Lung (tissue), 12 donors: Measurements from ENCODE around the gene XYLT1. TPM values are rescaled to one million over a fixed set of nuclear protein-coding genes. Genes with fewer than 3 reads are reported as not detected.

Experiments used
- ATAC-seq: fragments of 200-7000 bp; cut with Tn5 transposase; one replicate; pipeline ENCODE4 v1.9.1; 2020; ENCODE audit warnings: moderate number of reproducible peaks; ENCODE audit not compliant: insufficient read depth, low FRiP score
- DNase-seq, 3 donors: peaks; one replicate each; pipeline ENCODE4 v3.0.0-alpha.2; 2013 to 2017
- H3K27ac ChIP-seq, 2 donors: one replicate each; pipeline ENCODE4 v1.5.1; 2013; ENCODE audit warnings: mild to moderate bottlenecking in 2 of 2, moderate library complexity in 2 of 2, control low read depth in 1 of 2, inconsistent platforms in 1 of 2, low read depth in 1 of 2, low read length in 1 of 2
- H3K27me3 ChIP-seq, 3 donors: one replicate each; pipeline ENCODE4 v1.5.1; 2013; ENCODE audit warnings: low read length in 2 of 3; ENCODE audit not compliant: control insufficient read depth in 3 of 3, insufficient read depth in 3 of 3
- H3K36me3 ChIP-seq, 4 donors: one replicate each; pipeline ENCODE4 v1.5.1; 2013; ENCODE audit warnings: low read length in 4 of 4, mild to moderate bottlenecking in 1 of 4, moderate library complexity in 1 of 4; ENCODE audit not compliant: control insufficient read depth in 4 of 4, insufficient read depth in 4 of 4
- H3K4me1 ChIP-seq, 5 donors: one replicate each; pipeline ENCODE4 v1.5.1; 2013; ENCODE audit warnings: low read length in 5 of 5, mild to moderate bottlenecking in 2 of 5, moderate library complexity in 1 of 5; ENCODE audit not compliant: control insufficient read depth in 5 of 5, insufficient read depth in 5 of 5
- H3K4me3 ChIP-seq: one replicate; pipeline ENCODE4 v1.5.1; 2013; ENCODE audit warnings: mild to moderate bottlenecking, control low read depth, moderate library complexity
- H3K9ac ChIP-seq, 2 donors: one replicate each; pipeline ENCODE4 v1.5.1; 2013; ENCODE audit warnings: low read length in 2 of 2, control low read depth in 1 of 2; ENCODE audit not compliant: insufficient read depth in 1 of 2
- H3K9me3 ChIP-seq, 4 donors: one replicate each; pipeline ENCODE4 v1.5.1; 2013; ENCODE audit warnings: low read length in 3 of 4, mild to moderate bottlenecking in 1 of 4, moderate library complexity in 1 of 4; ENCODE audit not compliant: control insufficient read depth in 4 of 4, insufficient read depth in 3 of 4
- WGBS, 2 donors: extraction: QIAGEN DNeasy Blood & Tissue Kit; methylation state at CpG; one replicate each; pipeline ENCODE4 v1.1.7; 2013; 5-methylcytosine and 5-hydroxymethylcytosine counted together
- polyA plus RNA-seq, 2 donors: library from polyadenylated mRNA; stranded (reverse); fragments of 200-250 nt; gene quantifications; one replicate each; pipeline ENCODE4 v1.2.1, GENCODE V29; 2013
- total RNA-seq, 2 donors: library from RNA; depleted of rRNA in 1 of 2; stranded (reverse); fragments of >200 nt in 1 of 2; gene quantifications; one replicate each; pipeline ENCODE4 v1.2.1, GENCODE V29; 2014 to 2021
- TF ChIP-seq, protein P1 (sequence below): IDR thresholded peaks from 2 replicates; pipeline ENCODE4 v1.5.1; 2012; ENCODE audit warnings: mild to moderate bottlenecking; ENCODE audit errors: control extremely low read depth, extremely low read depth
- donor health status: control.
- donor health status: control.
- donor health status: Bipolar disorder and iron deficiency.
- donor health status: healthy.
- donor health status: DM: yes; HTN: yes; CAD: no.

XYLT1 gene
- total and polyA plus RNA-seq, 4 donors = 1.4 to 11.5 (median 6.9) TPM

DNA sequence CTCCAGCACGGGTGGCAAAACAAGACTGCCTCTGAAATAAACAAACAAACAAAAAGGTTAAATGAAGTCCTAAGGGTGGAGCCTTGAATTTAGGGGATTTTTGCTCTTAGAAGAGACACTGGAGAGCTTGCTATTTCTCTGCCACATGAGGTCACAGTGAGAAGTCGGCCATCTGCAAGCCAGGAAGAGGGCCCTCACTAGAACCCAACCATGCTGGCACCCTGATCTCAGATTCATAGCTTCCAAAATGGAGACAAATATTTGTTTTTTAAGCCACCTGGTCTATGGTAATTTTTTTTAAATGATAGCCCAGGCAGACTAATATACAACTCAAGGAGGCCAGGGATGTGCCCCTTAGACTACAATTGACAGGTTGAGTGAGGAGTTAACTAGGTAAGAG is 255.5 kb downstream of the XYLT1 start:
- DNase-seq (no peak), ATAC-seq (no peak)
- WGBS, 2 donors = 89 to 94% methylated on average over 2 of the region's 2 CpGs
- no peak overlapping the region for H3K4me3 ChIP-seq
- H3K9me3 ChIP-seq = peaks cover 0 to 4% (median 2%) of the 10 kb centered on the region in 4 donors
- TF ChIP-seq, protein P1, sequence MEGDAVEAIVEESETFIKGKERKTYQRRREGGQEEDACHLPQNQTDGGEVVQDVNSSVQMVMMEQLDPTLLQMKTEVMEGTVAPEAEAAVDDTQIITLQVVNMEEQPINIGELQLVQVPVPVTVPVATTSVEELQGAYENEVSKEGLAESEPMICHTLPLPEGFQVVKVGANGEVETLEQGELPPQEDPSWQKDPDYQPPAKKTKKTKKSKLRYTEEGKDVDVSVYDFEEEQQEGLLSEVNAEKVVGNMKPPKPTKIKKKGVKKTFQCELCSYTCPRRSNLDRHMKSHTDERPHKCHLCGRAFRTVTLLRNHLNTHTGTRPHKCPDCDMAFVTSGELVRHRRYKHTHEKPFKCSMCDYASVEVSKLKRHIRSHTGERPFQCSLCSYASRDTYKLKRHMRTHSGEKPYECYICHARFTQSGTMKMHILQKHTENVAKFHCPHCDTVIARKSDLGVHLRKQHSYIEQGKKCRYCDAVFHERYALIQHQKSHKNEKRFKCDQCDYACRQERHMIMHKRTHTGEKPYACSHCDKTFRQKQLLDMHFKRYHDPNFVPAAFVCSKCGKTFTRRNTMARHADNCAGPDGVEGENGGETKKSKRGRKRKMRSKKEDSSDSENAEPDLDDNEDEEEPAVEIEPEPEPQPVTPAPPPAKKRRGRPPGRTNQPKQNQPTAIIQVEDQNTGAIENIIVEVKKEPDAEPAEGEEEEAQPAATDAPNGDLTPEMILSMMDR = no peak
- H3K4me1 ChIP-seq = no peaks in the 10 kb centered on the region
- H3K27ac ChIP-seq = no peak overlapping the region
- no peaks in the 10 kb centered on the region for H3K27me3 ChIP-seq
- peaks cover 0 to 5% (median 0%) of the 10 kb centered on the region in 4 donors for H3K36me3 ChIP-seq
- no peak overlapping the region for H3K9ac ChIP-seq

DNA sequence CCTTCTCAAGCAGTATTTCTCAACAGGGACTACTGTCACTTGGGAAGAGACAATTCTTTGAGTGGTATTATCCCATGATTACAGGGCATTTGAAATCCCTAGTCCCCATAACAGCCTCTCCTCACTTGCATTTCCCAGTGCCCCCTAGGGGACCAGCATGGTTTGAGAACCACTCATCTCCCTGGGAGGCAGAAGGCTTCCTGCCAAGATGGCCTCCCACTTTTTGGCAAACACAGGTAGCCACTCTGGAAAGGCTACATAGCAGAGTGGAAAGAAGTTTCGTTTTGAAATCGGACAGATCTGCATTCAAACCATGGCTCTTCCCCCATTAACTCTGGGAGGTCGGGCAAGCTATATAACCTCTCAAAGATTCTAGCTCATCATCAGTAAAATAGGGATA is 256.8 kb downstream of the XYLT1 start:
- Histone ChIP-seq H3K27ac (no peak overlapping the region), H3K4me1 (no peaks in the 10 kb centered on the region), H3K4me3 (no peak overlapping the region), H3K27me3 (no peaks in the 10 kb centered on the region), H3K36me3 (peaks cover 0 to 5% (median 0%) of the 10 kb centered on the region in 4 donors), H3K9me3 (peaks cover 0 to 4% (median 2%) of the 10 kb centered on the region in 4 donors), H3K9ac (no peak overlapping the region)
- ATAC-seq (no peak), DNase-seq (no peak)
- 94 to 95% methylated on average over 3 of the region's 3 CpGs for WGBS, 2 donors
- TF ChIP-seq, protein P1 = no peak

DNA sequence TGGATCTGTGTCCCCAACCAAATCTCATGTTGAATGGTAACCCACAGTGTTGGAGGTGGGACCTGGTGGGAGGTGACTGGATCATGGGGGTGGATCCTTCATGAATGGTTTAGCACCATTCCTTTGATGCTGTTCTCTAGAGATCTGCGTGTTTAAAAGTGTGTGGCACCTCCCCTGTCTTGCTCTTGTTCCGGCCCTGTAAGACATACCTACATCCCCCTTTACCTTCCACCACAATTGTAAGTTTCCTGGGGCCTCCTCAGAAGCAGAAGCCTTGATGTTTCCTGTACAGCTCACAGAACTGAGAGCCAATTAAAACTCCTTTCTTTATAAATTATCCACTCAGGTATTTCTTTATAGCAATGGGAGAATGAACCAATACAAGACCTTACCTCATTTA is 257.7 kb downstream of the XYLT1 start:
- DNase-seq (no peak), ATAC-seq (no peak)
- Histone ChIP-seq H3K36me3 (peaks cover 0 to 5% (median 0%) of the 10 kb centered on the region in 4 donors), H3K4me1 (no peaks in the 10 kb centered on the region), H3K27ac (no peak overlapping the region), H3K4me3 (no peak overlapping the region), H3K9me3 (peaks cover 0 to 4% (median 2%) of the 10 kb centered on the region in 4 donors), H3K9ac (no peak overlapping the region), H3K27me3 (no peaks in the 10 kb centered on the region)
- 79 to 86% methylated on average over 2 of the region's 2 CpGs for WGBS, 2 donors
- TF ChIP-seq, protein P1 = no peak

DNA sequence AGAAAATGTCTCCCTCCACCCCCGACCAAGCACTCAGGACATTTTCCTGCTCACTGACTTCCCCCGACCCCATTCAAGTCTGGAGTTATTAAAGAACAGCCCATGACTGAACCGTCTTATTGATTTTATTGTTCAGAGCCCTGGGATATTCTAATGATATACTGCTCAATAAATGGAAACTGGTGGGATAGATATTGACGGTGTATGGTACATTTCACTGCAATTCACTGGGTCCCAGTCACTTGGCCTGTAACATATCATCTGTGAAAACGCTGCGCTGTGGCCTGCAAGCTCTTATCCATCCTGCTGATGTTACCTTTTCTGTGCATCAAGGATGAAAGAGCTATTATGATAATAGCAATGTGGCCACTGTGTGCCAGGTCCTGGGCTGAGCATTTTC is 258.2 kb downstream of the XYLT1 start:
- H3K4me3 ChIP-seq = no peak overlapping the region
- H3K9me3 ChIP-seq = peaks cover 0 to 4% (median 2%) of the 10 kb centered on the region in 4 donors
- H3K9ac ChIP-seq = no peak overlapping the region
- no peak overlapping the region for H3K27ac ChIP-seq
- no peak for DNase-seq
- TF ChIP-seq, protein P1 = no peak
- whole genome bisulfite sequencing, 2 donors = 77 to 90% methylated on average over 6 of the region's 6 CpGs
- no peaks in the 10 kb centered on the region for H3K4me1 ChIP-seq
- H3K27me3 ChIP-seq = no peaks in the 10 kb centered on the region
- H3K36me3 ChIP-seq = peaks cover 0 to 5% (median 0%) of the 10 kb centered on the region in 4 donors
- ATAC-seq = no peak
